Lower leg skin (tissue), 4 donors: Measurements from ENCODE around the gene ILDR2. TPM values are rescaled to one million over a fixed set of nuclear protein-coding genes. Genes with fewer than 3 reads are reported as not detected.

Experiments used
- DNase-seq, 2 donors: peaks; one replicate each; pipeline ENCODE4 v3.0.0-alpha.2; 2019; ENCODE audit warnings: low spot score in 2 of 2
- H3K4me3 ChIP-seq: fragments of 200-600 bp; sonication (generic); 2 replicates; pipeline ENCODE4 v1.5.1; 2017; ENCODE audit warnings: mild to moderate bottlenecking, low read depth; ENCODE audit not compliant: poor library complexity, severe bottlenecking
- CTCF ChIP-seq, 3 donors: fragments of 450-650 bp; IDR thresholded peaks; one replicate each; pipeline ENCODE4 v1.5.1; 2016; ENCODE audit warnings: antibody characterized with exemption in 3 of 3, mild to moderate bottlenecking in 3 of 3, moderate library complexity in 2 of 3
- POLR2A ChIP-seq, 2 donors: fragments of 450-650 bp; IDR thresholded peaks; one replicate each; pipeline ENCODE4 v1.6.1; 2016 to 2017; ENCODE audit warnings: antibody characterized with exemption in 2 of 2, mild to moderate bottlenecking in 1 of 2, moderate library complexity in 1 of 2
- WGBS, 2 donors: methylation state at CpG; one replicate each; pipeline ENCODE4 v1.1.5; 2018; 5-methylcytosine and 5-hydroxymethylcytosine counted together
- intact Hi-C: fragments of 100-400 bp; cut with DNase I; formaldehyde crosslinking; loops from one replicate; pipeline ENCODE4 v1.15.0; 2023; ENCODE audit warnings: low total_unique reads
- total RNA-seq, 4 donors: library from RNA; depleted of rRNA; stranded (reverse); fragments of >200 nt; gene quantifications; one replicate each; pipeline ENCODE4 v1.1.0, GENCODE V29; 2016

Gene ILDR2
- total RNA-seq, 4 donors from 2014 or later: 0.29 to 0.46 (median 0.42) TPM; not detected in 1

- TF ChIP-seq POLR2A (IDR thresholded peaks at IDR 0.05): no peak
- TF ChIP-seq CTCF (IDR thresholded peaks at IDR 0.05): no peak
- H3K4me3 ChIP-seq: no peak overlapping the region
- intact Hi-C loops: no loop called here
- no peak for DNase-seq
Measured at GRCh38 chr1:166899769-166900168, 75.6 kb downstream of the ILDR2 start.

GRCh38 chr1:166895766-166896165, 79.6 kb downstream of the ILDR2 start:
- intact Hi-C loops: no loop called here
- TF ChIP-seq CTCF (IDR thresholded peaks at IDR 0.05) (no peak), POLR2A (IDR thresholded peaks at IDR 0.05) (no peak)
- DNase-seq: no peak
- 82 to 86% methylated on average over 4 of the region's 4 CpGs for WGBS, 2 donors
- H3K4me3 ChIP-seq: no peak overlapping the region

- intact Hi-C loops: no loop called here
- no peak for DNase-seq
- TF ChIP-seq POLR2A (IDR thresholded peaks at IDR 0.05) (no peak), CTCF (IDR thresholded peaks at IDR 0.05) (no peak)
- no peak overlapping the region for H3K4me3 ChIP-seq
Measured at GRCh38 chr1:166889776-166890175, 85.6 kb downstream of the ILDR2 start.

- 73 to 80% methylated on average over 4 of the region's 4 CpGs for WGBS, 2 donors
- intact Hi-C loops: no loop called here
Measured at GRCh38 chr1:166888373-166889111, 86.8 kb downstream of the ILDR2 start.

GRCh38 chr1:166884971-166885370, 90.4 kb downstream of the ILDR2 start:
- DNase-seq: no peak
- TF ChIP-seq CTCF (IDR thresholded peaks at IDR 0.05) (no peak), POLR2A (IDR thresholded peaks at IDR 0.05) (no peak)
- intact Hi-C loops: no loop called here
- WGBS, 2 donors: 87 to 91% methylated on average over 3 of the region's 3 CpGs
- H3K4me3 ChIP-seq: no peak overlapping the region

More at GRCh38 chr1:166888373-166889111, 86.8 kb downstream of the ILDR2 start:
- TF ChIP-seq POLR2A (IDR thresholded peaks at IDR 0.05) (no peak), CTCF (IDR thresholded peaks at IDR 0.05) (no peak)
- no peak overlapping the region for H3K4me3 ChIP-seq
- DNase-seq: no peak
